CD8-positive, alpha-beta memory T cell (primary cell): ENCODE data around the gene SPI1. TPM values are rescaled to one million over a fixed set of nuclear protein-coding genes. Genes with fewer than 3 reads are reported as not detected.
"Not testable (repeated sequence)": the region's sequence is repeated elsewhere in the genome, so short reads cannot be mapped to it uniquely, and the experiment has no call there.

Source experiments
- CTCF ChIA-PET: fragments of 350-600 bp; sonication (Branson Sonifier 250); formaldehyde crosslinking; loops from one replicate; lab custom pipeline; 2021; ENCODE audit warnings: antibody characterized with exemption; lab: Charles Lee
- POLR2A ChIA-PET: fragments of 350-600 bp; sonication (Branson Sonifier 250); formaldehyde crosslinking; loops from one replicate; lab custom pipeline; 2021; ENCODE audit warnings: antibody characterized with exemption; lab: Charles Lee
- DNase-seq, 5 donors: peaks; one replicate each; pipeline versions ENCODE4 v3.0.0 to v3.0.0-alpha.2; 2020 to 2022; ENCODE audit warnings: mixed read lengths in 1 of 5
- H3K27ac ChIP-seq: one replicate; pipeline ENCODE4 v1.7.0; 2013; ENCODE audit warnings: low read depth, mild to moderate bottlenecking, low read length, moderate library complexity
- H3K27me3 ChIP-seq: 2 replicates; pipeline ENCODE4 v1.7.0; 2013; ENCODE audit warnings: low read length, mild to moderate bottlenecking; ENCODE audit not compliant: insufficient read depth, poor library complexity, severe bottlenecking
- H3K36me3 ChIP-seq: 2 replicates; pipeline ENCODE4 v1.7.0; 2013; ENCODE audit warnings: mild to moderate bottlenecking, low read length, moderate library complexity; ENCODE audit not compliant: insufficient read depth
- H3K4me1 ChIP-seq: 2 replicates; pipeline ENCODE4 v1.7.0; 2013; ENCODE audit warnings: mild to moderate bottlenecking, low read length, moderate library complexity; ENCODE audit not compliant: insufficient read depth
- H3K4me3 ChIP-seq: 2 replicates; pipeline ENCODE4 v1.7.0; 2013; ENCODE audit warnings: mild to moderate bottlenecking, low read length
- H3K9me3 ChIP-seq: 2 replicates; pipeline ENCODE4 v1.7.0; 2013; ENCODE audit warnings: mild to moderate bottlenecking, low read length
- H3K27ac Mint-ChIP-seq, 8 donors: one replicate each; pipeline ENCODE4 v1.8.0; 2020 to 2021; ENCODE audit warnings: mixed read lengths in 8 of 8, mild to moderate bottlenecking in 6 of 8, inconsistent platforms in 3 of 8, moderate library complexity in 3 of 8
- H3K27me3 Mint-ChIP-seq, 2 donors: one replicate each; pipeline ENCODE4 v1.8.0; 2020 to 2021; ENCODE audit warnings: mixed read lengths in 2 of 2, mild to moderate bottlenecking in 1 of 2, moderate library complexity in 1 of 2
- H3K36me3 Mint-ChIP-seq, 3 donors: one replicate each; pipeline ENCODE4 v1.8.0; 2020 to 2021; ENCODE audit warnings: mixed read lengths in 3 of 3, inconsistent platforms in 1 of 3, mild to moderate bottlenecking in 1 of 3
- H3K4me1 Mint-ChIP-seq, 3 donors: one replicate each; pipeline ENCODE4 v1.8.0; 2020 to 2021; ENCODE audit warnings: mixed read lengths in 3 of 3, inconsistent platforms in 1 of 3, mild to moderate bottlenecking in 1 of 3
- H3K4me3 Mint-ChIP-seq, 7 donors: one replicate each; pipeline ENCODE4 v1.8.0; 2020 to 2021; ENCODE audit warnings: mixed read lengths in 7 of 7, mild to moderate bottlenecking in 6 of 7, moderate library complexity in 4 of 7, inconsistent platforms in 2 of 7
- H3K9me3 Mint-ChIP-seq, 5 donors: one replicate each; pipeline ENCODE4 v1.8.0; 2020 to 2022; ENCODE audit warnings: mixed read lengths in 5 of 5, mild to moderate bottlenecking in 3 of 5, moderate library complexity in 2 of 5, inconsistent platforms in 1 of 5
- polyA plus RNA-seq: library from polyadenylated mRNA; unstranded; fragments of 300-500 nt; fragmentation: Illumina TruSeq; gene quantifications from one replicate; pipeline ENCODE4 v1.2.3, GENCODE V29; 2021
- total RNA-seq, 2 experiments: library from RNA; stranded (reverse); gene quantifications; one replicate each; pipeline ENCODE4 v1.2.3, GENCODE V29; 2021

SPI1 gene
- total and polyA plus RNA-seq, 3 experiments from 2014 or later, result 1.8 to 2.0 TPM; not detected in 1

GRCh38 chr11:47337229-47337924 is 41.0 kb downstream of the SPI1 start:
- Histone ChIP-seq H3K9me3 (no peaks in the 10 kb centered on the region), H3K4me3 (no peak overlapping the region), H3K36me3 (no peaks in the 10 kb centered on the region), H3K4me1 (no peaks in the 10 kb centered on the region), H3K27ac (no peak overlapping the region), H3K27me3 (no peaks in the 10 kb centered on the region)
- no peaks in the 10 kb centered on the region for H3K4me1 Mint-ChIP-seq
- H3K4me3 Mint-ChIP-seq, result no peak overlapping the region
- DNase-seq, result no peak
- no peaks in the 10 kb centered on the region for H3K36me3 Mint-ChIP-seq
- H3K27me3 Mint-ChIP-seq, result peaks cover 0 to 3% of the 10 kb centered on the region in 2 donors
- POLR2A ChIA-PET, result interaction anchor here (0.5 kb wide), 1 partner anchor 86 kb away, joined by 4 read pairs; no protein-coding TSS in a partner anchor
- no peaks in the 10 kb centered on the region for H3K9me3 Mint-ChIP-seq
- CTCF ChIA-PET, result interaction anchor here (1.1 to 1.4 kb wide), 3 partner anchors 10 to 75 kb away, joined by 3 to 5 read pairs (median 3); no protein-coding TSS in a partner anchor
- H3K27ac Mint-ChIP-seq, result no peak overlapping the region

GRCh38 chr11:47336595-47336994 is 41.8 kb downstream of the SPI1 start:
- no peak overlapping the region for H3K27ac Mint-ChIP-seq
- no peaks in the 10 kb centered on the region for H3K4me1 Mint-ChIP-seq
- H3K4me3 Mint-ChIP-seq, result no peak overlapping the region
- no peaks in the 10 kb centered on the region for H3K9me3 ChIP-seq
- H3K36me3 Mint-ChIP-seq, result no peaks in the 10 kb centered on the region
- DNase-seq, result no peak
- no peaks in the 10 kb centered on the region for H3K27me3 ChIP-seq
- no peak overlapping the region for H3K27ac ChIP-seq
- no peaks in the 10 kb centered on the region for H3K9me3 Mint-ChIP-seq
- peaks cover 0 to 2% of the 10 kb centered on the region in 2 donors for H3K27me3 Mint-ChIP-seq
- no peaks in the 10 kb centered on the region for H3K4me1 ChIP-seq
- H3K4me3 ChIP-seq, result no peak overlapping the region
- ChIA-PET CTCF (interaction anchor here (0.6 to 1.4 kb wide), 4 partner anchors 11 to 76 kb away, joined by 3 to 5 read pairs (median 3); no protein-coding TSS in a partner anchor), POLR2A (no interaction called here)
- no peaks in the 10 kb centered on the region for H3K36me3 ChIP-seq

GRCh38 chr11:47335733-47336132 is 42.6 kb downstream of the SPI1 start:
- ChIA-PET POLR2A (no interaction called here), CTCF (no interaction called here)
- H3K36me3 Mint-ChIP-seq, result peaks cover 0 to 2% (median 0%) of the 10 kb centered on the region in 3 donors
- Histone ChIP-seq H3K36me3 (no peaks in the 10 kb centered on the region), H3K27ac (no peak overlapping the region), H3K4me3 (no peak overlapping the region), H3K9me3 (no peaks in the 10 kb centered on the region), H3K4me1 (no peaks in the 10 kb centered on the region), H3K27me3 (no peaks in the 10 kb centered on the region)
- H3K4me3 Mint-ChIP-seq, result no peak overlapping the region
- no peaks in the 10 kb centered on the region for H3K9me3 Mint-ChIP-seq
- no peak for DNase-seq
- no peaks in the 10 kb centered on the region for H3K4me1 Mint-ChIP-seq
- peaks cover 0 to 2% of the 10 kb centered on the region in 2 donors for H3K27me3 Mint-ChIP-seq
- no peak overlapping the region for H3K27ac Mint-ChIP-seq

GRCh38 chr11:47334699-47335411 is 43.5 kb downstream of the SPI1 start:
- POLR2A ChIA-PET, H3K4me1 ChIP-seq, H3K4me1 Mint-ChIP-seq, DNase-seq, H3K4me3 Mint-ChIP-seq, H3K27ac ChIP-seq, CTCF ChIA-PET, H3K27me3 Mint-ChIP-seq, H3K27me3 ChIP-seq, H3K9me3 ChIP-seq, H3K9me3 Mint-ChIP-seq, H3K4me3 ChIP-seq, H3K36me3 ChIP-seq: not testable (repeated sequence)
- H3K27ac Mint-ChIP-seq, result peak overlapping the region in 1 of 8 donors; percentile 33
- peaks cover 0 to 11% (median 0%) of the 10 kb centered on the region in 3 donors for H3K36me3 Mint-ChIP-seq

- H3K4me3 ChIP-seq, result no peak overlapping the region
- CTCF ChIA-PET, result interaction anchor here (0.8 kb wide), 1 partner anchor 112 kb away, joined by 3 read pairs; no protein-coding TSS in a partner anchor
- DNase-seq, result no peak
- H3K36me3 ChIP-seq, result peaks cover under 1% of the 10 kb centered on the region
- Mint-ChIP-seq H3K4me3 (no peak overlapping the region), H3K27ac (no peak overlapping the region), H3K36me3 (peaks cover 2 to 19% (median 4%) of the 10 kb centered on the region in 3 donors), H3K4me1 (no peaks in the 10 kb centered on the region), H3K9me3 (no peaks in the 10 kb centered on the region), H3K27me3 (peaks cover 0 to 2% of the 10 kb centered on the region in 2 donors)
- no peaks in the 10 kb centered on the region for H3K27me3 ChIP-seq
- no peaks in the 10 kb centered on the region for H3K4me1 ChIP-seq
- no peaks in the 10 kb centered on the region for H3K9me3 ChIP-seq
- H3K27ac ChIP-seq, result no peak overlapping the region
- POLR2A ChIA-PET, result no interaction called here
These were observed 44.4 kb downstream of the SPI1 start for GRCh38 chr11:47333886-47334443.

- Histone ChIP-seq H3K27ac (no peak overlapping the region), H3K4me3 (no peak overlapping the region), H3K4me1 (no peaks in the 10 kb centered on the region), H3K27me3 (no peaks in the 10 kb centered on the region), H3K9me3 (no peaks in the 10 kb centered on the region), H3K36me3 (peaks cover 4% of the 10 kb centered on the region)
- Mint-ChIP-seq H3K36me3 (peaks cover 2 to 24% (median 4%) of the 10 kb centered on the region in 3 donors), H3K4me1 (no peaks in the 10 kb centered on the region), H3K9me3 (no peaks in the 10 kb centered on the region), H3K27ac (no peak overlapping the region), H3K27me3 (peaks cover 0 to 2% of the 10 kb centered on the region in 2 donors), H3K4me3 (no peak overlapping the region)
- no peak for DNase-seq
- POLR2A ChIA-PET, result no interaction called here
- CTCF ChIA-PET, result interaction anchor here (0.8 kb wide), 1 partner anchor 112 kb away, joined by 3 read pairs; no protein-coding TSS in a partner anchor
These were observed 44.9 kb downstream of the SPI1 start for GRCh38 chr11:47333526-47333845.

- Histone ChIP-seq H3K9me3 (no peaks in the 10 kb centered on the region), H3K4me1 (no peaks in the 10 kb centered on the region), H3K27ac (no peak overlapping the region), H3K36me3 (peaks cover 4% of the 10 kb centered on the region), H3K4me3 (no peak overlapping the region), H3K27me3 (no peaks in the 10 kb centered on the region)
- DNase-seq, result no peak
- Mint-ChIP-seq H3K27ac (peak overlapping the region in 1 of 8 donors; percentile 58), H3K4me3 (no peak overlapping the region), H3K9me3 (no peaks in the 10 kb centered on the region), H3K4me1 (no peaks in the 10 kb centered on the region), H3K27me3 (no peaks in the 10 kb centered on the region), H3K36me3 (peaks cover 2 to 29% (median 4%) of the 10 kb centered on the region in 3 donors)
- ChIA-PET POLR2A (no interaction called here), CTCF (interaction anchor here (0.6 kb wide), 1 partner anchor 122 kb away, joined by 3 read pairs; no protein-coding TSS in a partner anchor)
These were observed 45.4 kb downstream of the SPI1 start for GRCh38 chr11:47332791-47333525.
